IMR-90 (cell line): ENCODE measurements around the gene PLS1. TPM values are rescaled to one million over a fixed set of nuclear protein-coding genes. Genes with fewer than 3 reads are reported as not detected.

Source experiments
- ATAC-seq: fragments of 200-7000 bp; cut with Tn5 transposase; 2 replicates; pipeline ENCODE4 v1.9.1; 2020; ENCODE audit warnings: low read depth, mild to moderate bottlenecking, moderate library complexity
- BruUV-seq: library from RNA; stranded (reverse); fragments of 400-500 nt; replicated peaks from 2 replicates; lab custom pipeline; 2021; lab: Mats Ljungman, UMichigan
- CTCF ChIA-PET: fragments of 300-600 bp; formaldehyde crosslinking; extraction: SDS; loops from one replicate; lab custom pipeline; 2021; ENCODE audit warnings: antibody characterized with exemption; lab: Yijun Ruan, JAX
- POLR2A ChIA-PET: fragments of 300-600 bp; sonication (Branson Sonifier 250); formaldehyde crosslinking; loops from one replicate; lab custom pipeline; 2022; ENCODE audit warnings: antibody characterized with exemption; ENCODE audit not compliant: unreplicated experiment; lab: Charles Lee
- DNase-seq: peaks from one replicate; pipeline ENCODE4 v3.0.0; 2013
- H2AFZ ChIP-seq: replicated peaks from 2 replicates; pipeline ENCODE3; 2013; ENCODE audit warnings: low read length, mild to moderate bottlenecking; ENCODE audit not compliant: poor library complexity
- H2AK5ac ChIP-seq: 2 replicates; pipeline ENCODE4 v1.6.1; 2013; ENCODE audit warnings: low read depth, low read length, inconsistent platforms
- H2AK9ac ChIP-seq: replicated peaks from 2 replicates; pipeline ENCODE3; 2013; ENCODE audit warnings: mild to moderate bottlenecking, low read depth, low read length, moderate library complexity; ENCODE audit not compliant: poor library complexity
- H2BK120ac ChIP-seq: 2 replicates; pipeline ENCODE4 v1.6.1; 2013; ENCODE audit warnings: low read depth, low read length, inconsistent platforms
- H2BK15ac ChIP-seq: 3 replicates; pipeline ENCODE4 v1.6.1; 2013; ENCODE audit warnings: low read depth, low read length, inconsistent platforms
- H2BK20ac ChIP-seq: 2 replicates; pipeline ENCODE4 v1.6.1; 2013; ENCODE audit warnings: low read depth, mild to moderate bottlenecking, inconsistent platforms, low read length, moderate library complexity
- H2BK5ac ChIP-seq: 2 replicates; pipeline ENCODE4 v1.6.1; 2013; ENCODE audit warnings: mild to moderate bottlenecking, low read depth, low read length, inconsistent platforms; ENCODE audit not compliant: poor library complexity, severe bottlenecking
- H3K14ac ChIP-seq: replicated peaks from 2 replicates; pipeline ENCODE4 v1.6.1; 2013; ENCODE audit warnings: low read depth, low read length, inconsistent platforms
- H3K18ac ChIP-seq: 2 replicates; pipeline ENCODE4 v1.6.1; 2013; ENCODE audit warnings: low read depth, low read length, control low read depth
- H3K23ac ChIP-seq: 2 replicates; pipeline ENCODE4 v1.6.1; 2013; ENCODE audit warnings: low read depth, low read length, inconsistent platforms
- H3K27ac ChIP-seq: 2 replicates; pipeline ENCODE4 v1.5.1; 2013; ENCODE audit warnings: mild to moderate bottlenecking, control low read depth, low read length; ENCODE audit not compliant: insufficient read depth
- H3K27me3 ChIP-seq: 2 replicates; pipeline ENCODE4 v1.6.1; 2013; ENCODE audit warnings: low read length; ENCODE audit not compliant: control insufficient read depth, insufficient read depth
- H3K36me3 ChIP-seq: 2 replicates; pipeline ENCODE4 v1.6.1; 2013; ENCODE audit warnings: low read length, mixed read lengths; ENCODE audit not compliant: control insufficient read depth, insufficient read depth
- H3K4ac ChIP-seq: 2 replicates; pipeline ENCODE4 v1.6.1; 2013; ENCODE audit warnings: low read depth, low read length, inconsistent platforms
- H3K4me1 ChIP-seq: 2 replicates; pipeline ENCODE4 v1.6.1; 2013; ENCODE audit warnings: low read length, mixed read lengths; ENCODE audit not compliant: control insufficient read depth, insufficient read depth
- H3K4me2 ChIP-seq: 2 replicates; pipeline ENCODE4 v1.6.1; 2013; ENCODE audit warnings: low read depth, mild to moderate bottlenecking, control low read depth, low read length, moderate library complexity
- H3K4me3 ChIP-seq: 2 replicates; pipeline ENCODE4 v1.5.1; 2013; ENCODE audit warnings: low read depth, mild to moderate bottlenecking, control low read depth, low read length, moderate library complexity; ENCODE audit not compliant: insufficient read depth
- H3K56ac ChIP-seq: 2 replicates; pipeline ENCODE4 v1.6.1; 2013; ENCODE audit warnings: low read length, inconsistent platforms; ENCODE audit not compliant: insufficient read depth; ENCODE audit errors: extremely low read depth
- H3K79me1 ChIP-seq, 2 experiments: 2 replicates each; pipeline ENCODE4 v1.6.1; 2013; ENCODE audit warnings: low read length in 2 of 2, inconsistent platforms in 1 of 2, low read depth in 1 of 2
- H3K9ac ChIP-seq: 2 replicates; pipeline ENCODE4 v1.6.1; 2013; ENCODE audit warnings: low read depth, low read length, control low read depth
- H3K9me1 ChIP-seq: 2 replicates; pipeline ENCODE4 v1.6.1; 2013; ENCODE audit warnings: low read length, inconsistent platforms; ENCODE audit not compliant: insufficient read depth
- H3K9me3 ChIP-seq: 2 replicates; pipeline ENCODE4 v1.6.1; 2013; ENCODE audit warnings: low read length; ENCODE audit not compliant: control insufficient read depth, insufficient read depth
- H4K20me1 ChIP-seq: 2 replicates; pipeline ENCODE4 v1.6.1; 2013; ENCODE audit warnings: low read length, inconsistent platforms; ENCODE audit not compliant: insufficient read depth
- H4K5ac ChIP-seq: 2 replicates; pipeline ENCODE4 v1.6.1; 2013; ENCODE audit warnings: mild to moderate bottlenecking, low read depth, low read length, control low read depth
- H4K8ac ChIP-seq, 2 experiments: 2 replicates each; pipeline ENCODE4 v1.6.1; 2013; ENCODE audit warnings: low read depth in 2 of 2, low read length in 2 of 2, control low read depth in 1 of 2, inconsistent platforms in 1 of 2
- H4K91ac ChIP-seq: 2 replicates; pipeline ENCODE4 v1.6.1; 2013; ENCODE audit warnings: low read depth, low read length, inconsistent platforms; ENCODE audit not compliant: insufficient read depth
- NFE2L2 ChIP-seq: fragments of 150-350 bp; IDR thresholded peaks from 2 replicates; pipeline ENCODE4 v1.6.1; 2016; ENCODE audit warnings: low read depth, mild to moderate bottlenecking, low read length
- RAD21 ChIP-seq: IDR thresholded peaks from 2 replicates; pipeline ENCODE4 v1.6.1; 2012; ENCODE audit warnings: low read length, improper control_type of control experiment
- WGBS, 2 experiments: methylation state at CpG; one replicate each; pipeline versions ENCODE4 v1.1.5 to v1.1.7; 2013; ENCODE audit warnings: missing lambda C conversion rate in 2 of 2; ENCODE audit not compliant: insufficient read length in 1 of 2; ENCODE audit errors: extremely low coverage in 2 of 2; 5-methylcytosine and 5-hydroxymethylcytosine counted together
- dilution Hi-C: fragments of 300-500 bp; cut with HindIII; formaldehyde crosslinking; loops from one replicate; pipeline ENCODE4 v1.14.3; 2018; ENCODE audit warnings: low sequenced_read_pairs; ENCODE audit not compliant: unreplicated experiment
- in situ Hi-C: fragments of 300-500 bp; cut with MboI; formaldehyde crosslinking; loops from 3 replicates; pipeline ENCODE4 v1.14.3; 2019; ENCODE audit warnings: low sequenced_read_pairs, inconsistent platforms, mixed read lengths
- intact Hi-C: fragments of 100-400 bp; cut with micrococcal nuclease; formaldehyde crosslinking; loops from 2 replicates; pipeline ENCODE4 v1.10.0; 2022
- polyA plus RNA-seq, 3 experiments: library from polyadenylated mRNA; depleted of rRNA; stranded (reverse); fragments of >200 nt; gene quantifications; 2 replicates each; pipeline ENCODE4 v1.2.3, GENCODE V29; 2012; ENCODE audit warnings: low replicate concordance in 1 of 3
- total RNA-seq: library from RNA; depleted of rRNA; stranded (reverse); fragments of >200 nt; gene quantifications from 2 replicates; pipeline ENCODE4 v1.2.3, GENCODE V29; 2012

Gene PLS1
- total and polyA plus RNA-seq, 2 of the 4 experiments (the other 2 are of a cell fraction): 0.29 to 0.90 TPM

GRCh38 chr3:142680710-142681109 lies 84.5 kb downstream of the PLS1 start:
- Histone ChIP-seq H3K36me3 (no peaks in the 10 kb centered on the region), H3K9me3 (no peaks in the 10 kb centered on the region), H3K14ac (no peak overlapping the region), H2AFZ (no peak overlapping the region), H3K18ac (no peak overlapping the region), H3K9ac (no peak overlapping the region), H3K27me3 (no peaks in the 10 kb centered on the region), H3K4me1 (no peaks in the 10 kb centered on the region), H2AK5ac (no peak overlapping the region), H3K9me1 (no peaks in the 10 kb centered on the region), H2AK9ac (no peak overlapping the region), H2BK15ac (no peak overlapping the region), H3K4me3 (no peak overlapping the region), H3K56ac (no peak overlapping the region), H3K4ac (no peak overlapping the region), H3K23ac (no peak overlapping the region), H4K20me1 (no peaks in the 10 kb centered on the region), H4K91ac (no peak overlapping the region), H3K79me1 (no peaks in the 10 kb centered on the region), H2BK120ac (no peak overlapping the region), H4K5ac (no peak overlapping the region), H2BK5ac (no peak overlapping the region), H4K8ac (no peak overlapping the region), H3K27ac (no peak overlapping the region), H2BK20ac (no peak overlapping the region), H3K4me2 (no peak overlapping the region)
- dilution Hi-C loops: no loop called here
- DNase-seq (no peak), ATAC-seq (no peak)
- ChIA-PET CTCF (no interaction called here), POLR2A (no interaction called here)
- WGBS, 2 experiments: no CpG with 5 or more reads among the region's 2 CpGs
- no TSS peak for BruUV-seq
- intact Hi-C loops: no loop called here
- no peak for TF ChIP-seq RAD21
- TF ChIP-seq NFE2L2: no peak
- in situ Hi-C loops: no loop called here
